A673 (cell line): Measurements from ENCODE around the gene SNORC. TPM values are rescaled to one million over a fixed set of nuclear protein-coding genes. Genes with fewer than 3 reads are reported as not detected.

ENCODE experiments used
- BruUV-seq: library from RNA; stranded (reverse); fragments of 400-500 nt; replicated peaks from 2 replicates; lab custom pipeline; 2021; lab: Mats Ljungman, UMichigan
- CTCF ChIA-PET: fragments of 300-600 bp; sonication (Branson Sonifier 250); formaldehyde crosslinking; loops from one replicate; lab custom pipeline; 2022; ENCODE audit warnings: antibody characterized with exemption; lab: Charles Lee
- POLR2A ChIA-PET: fragments of 300-600 bp; sonication (Branson Sonifier 250); formaldehyde crosslinking; loops from one replicate; lab custom pipeline; 2022; ENCODE audit warnings: antibody characterized with exemption; ENCODE audit not compliant: low non-redundant PET; lab: Charles Lee
- DNase-seq: peaks from one replicate; pipeline ENCODE4 v3.0.0-alpha.2; 2015; ENCODE audit warnings: low spot score
- H3K27ac ChIP-seq: fragments of 200-600 bp; sonication (generic); 2 replicates; pipeline ENCODE4 v1.5.1; 2016; ENCODE audit warnings: mixed run types, low read depth, mild to moderate bottlenecking, mixed read lengths, antibody characterized with exemption, low read length; ENCODE audit not compliant: poor library complexity, severe bottlenecking
- H3K27me3 ChIP-seq: fragments of 200-600 bp; sonication (generic); replicated peaks from 2 replicates; pipeline ENCODE4 v1.6.1; 2017; ENCODE audit warnings: mixed run types, low read depth, mild to moderate bottlenecking, mixed read lengths, antibody characterized with exemption, low read length; ENCODE audit not compliant: insufficient read depth, poor library complexity
- H3K36me3 ChIP-seq: fragments of 200-600 bp; sonication (generic); 2 replicates; pipeline ENCODE4 v1.6.1; 2016; ENCODE audit warnings: mixed run types, mild to moderate bottlenecking, mixed read lengths, antibody characterized with exemption, low read length; ENCODE audit not compliant: insufficient read depth, poor library complexity, severe bottlenecking
- H3K4me1 ChIP-seq: fragments of 200-600 bp; sonication (generic); 2 replicates; pipeline ENCODE4 v1.6.1; 2017; ENCODE audit warnings: mixed run types, mild to moderate bottlenecking, mixed read lengths, antibody characterized with exemption, low read length; ENCODE audit not compliant: insufficient read depth, poor library complexity, severe bottlenecking
- H3K4me3 ChIP-seq: fragments of 200-600 bp; sonication (generic); 2 replicates; pipeline ENCODE4 v1.5.1; 2016; ENCODE audit warnings: low read depth, mixed run types, mild to moderate bottlenecking, mixed read lengths, low read length; ENCODE audit not compliant: poor library complexity, severe bottlenecking
- H3K9me3 ChIP-seq: fragments of 200-600 bp; sonication (generic); 2 replicates; pipeline ENCODE4 v1.6.1; 2016; ENCODE audit warnings: mixed run types, low read depth, mild to moderate bottlenecking, mixed read lengths, antibody characterized with exemption, low read length; ENCODE audit not compliant: poor library complexity, severe bottlenecking
- EZH2 ChIP-seq: fragments of 200-600 bp; sonication (generic); IDR thresholded peaks from 2 replicates; pipeline ENCODE4 v1.6.1; 2017; ENCODE audit warnings: borderline replicate concordance, low read depth, mild to moderate bottlenecking, mixed read lengths, antibody characterized with exemption, low read length; ENCODE audit not compliant: poor library complexity, severe bottlenecking
- intact Hi-C: fragments of 100-400 bp; cut with micrococcal nuclease; formaldehyde crosslinking; loops from one replicate; pipeline ENCODE4 v1.10.0; 2022; ENCODE audit not compliant: unreplicated experiment
- total RNA-seq: library from RNA; stranded (reverse); gene quantifications from 2 replicates; pipeline ENCODE4 v1.2.3, GENCODE V29; 2021
- TF ChIP-seq, protein P1 (sequence below): fragments of 300-800, 200-600 bp; sonication (generic); conservative IDR thresholded peaks from 2 replicates; pipeline ENCODE4 v1.5.1; 2017; ENCODE audit warnings: low read depth, mild to moderate bottlenecking, antibody characterized with exemption, low read length, moderate library complexity, mixed read lengths

SNORC gene
- total RNA-seq, 1 experiment from 2014 or later = 4.6 TPM

DNA sequence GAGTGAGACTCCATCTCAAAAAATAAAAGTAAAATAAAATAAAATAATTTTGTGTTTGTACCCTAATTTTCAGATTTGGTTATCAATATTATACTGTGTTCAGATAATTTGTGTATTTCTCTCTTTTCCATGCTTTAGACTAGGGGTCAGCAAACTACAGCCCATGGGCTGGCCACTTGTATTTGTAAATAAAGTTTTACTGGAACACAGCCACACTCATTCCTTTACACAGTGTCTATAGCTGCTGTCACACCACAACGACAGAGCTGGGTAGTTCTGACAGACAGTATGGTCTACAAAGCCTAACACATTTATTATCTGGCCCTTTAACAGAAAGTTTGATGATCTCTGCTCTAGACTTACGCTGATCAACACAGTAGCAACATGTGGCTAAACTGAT, 43.8 kb downstream of the SNORC start:
- no peak for DNase-seq
- Histone ChIP-seq H3K4me3 (no peak overlapping the region), H3K36me3 (no peaks in the 10 kb centered on the region), H3K9me3 (peaks cover 12% of the 10 kb centered on the region), H3K4me1 (no peaks in the 10 kb centered on the region), H3K27me3 (no peaks in the 10 kb centered on the region), H3K27ac (no peak overlapping the region)
- BruUV-seq = no TSS peak
- TF ChIP-seq EZH2 = no peak
- TF ChIP-seq, protein P1, sequence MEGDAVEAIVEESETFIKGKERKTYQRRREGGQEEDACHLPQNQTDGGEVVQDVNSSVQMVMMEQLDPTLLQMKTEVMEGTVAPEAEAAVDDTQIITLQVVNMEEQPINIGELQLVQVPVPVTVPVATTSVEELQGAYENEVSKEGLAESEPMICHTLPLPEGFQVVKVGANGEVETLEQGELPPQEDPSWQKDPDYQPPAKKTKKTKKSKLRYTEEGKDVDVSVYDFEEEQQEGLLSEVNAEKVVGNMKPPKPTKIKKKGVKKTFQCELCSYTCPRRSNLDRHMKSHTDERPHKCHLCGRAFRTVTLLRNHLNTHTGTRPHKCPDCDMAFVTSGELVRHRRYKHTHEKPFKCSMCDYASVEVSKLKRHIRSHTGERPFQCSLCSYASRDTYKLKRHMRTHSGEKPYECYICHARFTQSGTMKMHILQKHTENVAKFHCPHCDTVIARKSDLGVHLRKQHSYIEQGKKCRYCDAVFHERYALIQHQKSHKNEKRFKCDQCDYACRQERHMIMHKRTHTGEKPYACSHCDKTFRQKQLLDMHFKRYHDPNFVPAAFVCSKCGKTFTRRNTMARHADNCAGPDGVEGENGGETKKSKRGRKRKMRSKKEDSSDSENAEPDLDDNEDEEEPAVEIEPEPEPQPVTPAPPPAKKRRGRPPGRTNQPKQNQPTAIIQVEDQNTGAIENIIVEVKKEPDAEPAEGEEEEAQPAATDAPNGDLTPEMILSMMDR = no peak
- CTCF ChIA-PET = no interaction called here
- intact Hi-C loops = no loop called here
- POLR2A ChIA-PET = no interaction called here

DNA sequence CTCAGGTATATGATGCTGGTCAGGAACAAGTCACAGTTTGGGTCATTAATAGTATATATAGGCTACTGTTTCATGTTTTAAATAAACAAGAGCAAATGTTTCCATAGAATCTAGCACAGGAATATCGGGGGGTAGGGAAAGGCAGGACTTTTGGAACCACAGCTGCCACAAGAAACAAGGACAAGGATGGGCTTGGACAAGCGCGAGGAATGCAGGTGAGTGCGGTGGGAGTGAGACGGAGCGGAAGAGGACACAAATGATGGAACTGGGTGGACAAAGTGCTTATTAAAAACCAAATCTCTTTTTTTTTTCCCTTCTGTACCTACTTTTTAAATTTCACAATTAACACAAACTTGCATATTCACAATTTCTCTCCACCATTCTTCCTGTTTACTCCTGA, 49.1 kb downstream of the SNORC start:
- no peak overlapping the region for H3K27ac ChIP-seq
- no peak for DNase-seq
- no peak for TF ChIP-seq EZH2
- TF ChIP-seq, protein P1 = no peak
- POLR2A ChIA-PET = no interaction called here
- H3K4me1 ChIP-seq = peaks cover 11% of the 10 kb centered on the region
- H3K4me3 ChIP-seq = no peak overlapping the region
- H3K9me3 ChIP-seq = no peaks in the 10 kb centered on the region
- no peaks in the 10 kb centered on the region for H3K36me3 ChIP-seq
- BruUV-seq = no TSS peak
- CTCF ChIA-PET = no interaction called here
- no peaks in the 10 kb centered on the region for H3K27me3 ChIP-seq
- intact Hi-C loops = no loop called here

DNA sequence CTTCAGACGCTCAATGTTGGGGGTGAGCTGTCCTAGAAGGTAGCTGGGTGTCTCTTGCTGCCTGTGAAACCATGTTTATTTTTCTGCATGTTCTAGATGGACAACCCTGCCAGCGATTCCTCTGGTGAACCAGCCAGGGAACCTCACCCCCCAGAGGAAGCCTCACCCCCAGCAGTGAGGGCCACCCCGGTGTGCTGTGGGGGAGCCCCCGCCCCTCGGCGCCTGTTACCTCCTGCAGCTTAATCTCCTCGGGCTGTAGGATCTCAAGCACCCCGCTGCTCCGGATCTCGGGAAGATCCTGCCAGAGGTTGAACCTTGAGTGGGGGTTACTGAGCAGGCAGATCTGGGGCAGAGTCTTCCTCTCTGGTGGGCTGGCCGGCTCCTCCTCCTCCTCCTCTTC, 50.0 kb downstream of the SNORC start:
- ChIA-PET CTCF (no interaction called here), POLR2A (no interaction called here)
- TF ChIP-seq EZH2 = no peak
- TF ChIP-seq, protein P1 = no peak
- Histone ChIP-seq H3K4me3 (peak overlapping the region; percentile 30), H3K27me3 (peaks cover 2% of the 10 kb centered on the region), H3K9me3 (no peaks in the 10 kb centered on the region), H3K4me1 (peaks cover 11% of the 10 kb centered on the region), H3K36me3 (no peaks in the 10 kb centered on the region), H3K27ac (no peak overlapping the region)
- peak; percentile 25 for DNase-seq
- no TSS peak for BruUV-seq
- intact Hi-C loops = no loop called here
